Omental fat pad (tissue), 4 donors: ENCODE data around the gene PAX5. TPM values are rescaled to one million over a fixed set of nuclear protein-coding genes. Genes with fewer than 3 reads are reported as not detected.

ENCODE experiments used
- ATAC-seq: fragments of 150-250 bp; one replicate; pipeline ENCODE4 v1.9.1; 2016; ENCODE audit warnings: mild to moderate bottlenecking, moderate library complexity; ENCODE audit not compliant: low FRiP score
- DNase-seq: peaks from one replicate; pipeline ENCODE4 v3.0.0-alpha.2; 2019; ENCODE audit warnings: low spot score
- CTCF ChIP-seq, 3 donors: fragments of 450-650 bp; IDR thresholded peaks; one replicate each; pipeline ENCODE4 v1.5.1; 2016 to 2017; ENCODE audit warnings: antibody characterized with exemption in 3 of 3, mild to moderate bottlenecking in 3 of 3, moderate library complexity in 2 of 3
- total RNA-seq, 4 donors: library from RNA; depleted of rRNA; stranded (reverse); fragments of >200 nt; gene quantifications; one replicate each; pipeline ENCODE4 v1.1.0, GENCODE V29; 2016

The PAX5 gene
- total RNA-seq, 4 donors from 2014 or later: 0.09 to 1.2 (median 0.24) TPM; not detected in 1

- no peak for TF ChIP-seq CTCF (IDR thresholded peaks at IDR 0.05)
- ATAC-seq: no peak
- no peak for DNase-seq
These were observed 95.5 kb downstream of the PAX5 start for GRCh38 chr9:36938617-36939016.

GRCh38 chr9:36937951-36938350 is 96.1 kb downstream of the PAX5 start:
- no peak for TF ChIP-seq CTCF (IDR thresholded peaks at IDR 0.05)
- no peak for ATAC-seq

GRCh38 chr9:36937346-36937745 is 96.7 kb downstream of the PAX5 start:
- DNase-seq (no peak), ATAC-seq (no peak)
- no peak for TF ChIP-seq CTCF (IDR thresholded peaks at IDR 0.05)

More at GRCh38 chr9:36937951-36938350, 96.1 kb downstream of the PAX5 start:
- DNase-seq: no peak

GRCh38 chr9:36936498-36936831 is 97.6 kb downstream of the PAX5 start:
- DNase-seq (no peak), ATAC-seq (no peak)
- no peak for TF ChIP-seq CTCF (IDR thresholded peaks at IDR 0.05)

- no peak for TF ChIP-seq CTCF (IDR thresholded peaks at IDR 0.05)
- DNase-seq (no peak), ATAC-seq (no peak)
These were observed 98.1 kb downstream of the PAX5 start for GRCh38 chr9:36935768-36936497.

- no peak for DNase-seq
- no peak for TF ChIP-seq CTCF (IDR thresholded peaks at IDR 0.05)
- no peak for ATAC-seq
These were observed 98.7 kb downstream of the PAX5 start for GRCh38 chr9:36935332-36935731.

- DNase-seq: no peak
- ATAC-seq: no peak
These were observed 99.5 kb downstream of the PAX5 start for GRCh38 chr9:36934478-36935065.

More at GRCh38 chr9:36934478-36935065, 99.5 kb downstream of the PAX5 start:
- no peak for TF ChIP-seq CTCF (IDR thresholded peaks at IDR 0.05)
